WERI-Rb-1 (cell line): ENCODE measurements around the gene CROCC.

Experiments used
- DNase-seq: peaks from one replicate; pipeline ENCODE4 v3.0.0-alpha.2; 2020
- H3K27ac ChIP-seq: fragments of 250-450 bp; sonication (Bioruptor Pico); 2 replicates; pipeline ENCODE4 v1.5.1; 2020; ENCODE audit warnings: mild to moderate bottlenecking, moderate library complexity
- H3K27me3 ChIP-seq: fragments of 250-450 bp; sonication (Bioruptor Pico); 2 replicates; pipeline ENCODE4 v1.5.1; 2021; ENCODE audit warnings: mild to moderate bottlenecking, low read depth, moderate library complexity; ENCODE audit not compliant: insufficient read depth, severe bottlenecking
- H3K36me3 ChIP-seq: fragments of 250-450 bp; sonication (Bioruptor Pico); 2 replicates; pipeline ENCODE4 v1.5.1; 2020; ENCODE audit warnings: mild to moderate bottlenecking, moderate library complexity
- H3K4me3 ChIP-seq: 2 replicates; pipeline ENCODE4 v1.5.1; 2011; ENCODE audit warnings: low read depth, mild to moderate bottlenecking, control low read depth, low read length
- H3K9me3 ChIP-seq: fragments of 250-450 bp; sonication (Bioruptor Pico); 2 replicates; pipeline ENCODE4 v1.5.1; 2021; ENCODE audit warnings: mild to moderate bottlenecking, moderate library complexity; ENCODE audit not compliant: severe bottlenecking
- CTCF ChIP-seq: IDR thresholded peaks from 2 replicates; pipeline ENCODE4 v1.5.1; 2011; ENCODE audit warnings: low read depth, mild to moderate bottlenecking, control low read depth, inconsistent platforms, low read length

The CROCC gene

DNA sequence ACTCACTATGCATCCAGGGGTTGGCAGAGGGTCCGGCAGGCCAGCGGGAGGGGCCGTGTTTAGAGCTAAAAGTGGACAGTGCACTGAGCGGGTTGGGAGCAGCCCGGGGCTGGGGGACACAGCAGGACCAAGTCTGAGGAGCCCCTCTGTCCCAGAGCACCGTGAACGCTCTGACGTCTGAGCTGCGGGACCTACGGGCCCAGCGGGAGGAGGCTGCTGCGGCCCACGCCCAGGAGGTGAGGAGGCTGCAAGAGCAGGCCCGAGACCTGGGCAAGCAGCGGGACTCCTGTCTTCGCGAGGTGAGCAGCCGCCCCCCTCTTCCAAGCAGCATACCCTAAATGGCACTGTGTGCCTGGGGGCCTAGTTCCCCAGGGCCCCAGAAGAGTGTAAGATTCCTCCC, 32.8 kb downstream of the CROCC start:
- no peak for DNase-seq
- H3K9me3 ChIP-seq = no peaks in the 10 kb centered on the region

DNA sequence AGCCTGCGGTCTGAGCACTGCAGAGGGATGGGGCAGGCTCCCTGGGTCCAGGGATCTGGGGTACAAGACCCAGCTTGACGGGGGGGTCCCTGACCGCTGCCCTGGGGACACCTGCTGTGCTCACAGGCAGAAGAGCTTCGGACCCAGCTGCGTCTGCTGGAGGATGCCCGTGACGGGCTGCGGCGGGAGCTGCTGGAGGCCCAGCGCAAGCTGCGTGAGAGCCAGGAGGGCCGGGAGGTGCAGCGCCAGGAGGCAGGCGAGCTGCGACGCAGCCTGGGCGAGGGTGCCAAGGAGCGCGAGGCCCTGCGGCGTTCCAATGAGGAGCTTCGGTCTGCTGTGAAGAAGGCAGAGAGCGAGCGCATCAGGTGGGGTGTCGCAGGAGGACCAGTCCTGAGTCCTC, 33.5 kb downstream of the CROCC start:
- no peak for DNase-seq
- H3K27me3 ChIP-seq = no peaks in the 10 kb centered on the region
- no peak overlapping the region for H3K27ac ChIP-seq
- H3K9me3 ChIP-seq = no peaks in the 10 kb centered on the region
- peaks cover 39% of the 10 kb centered on the region for H3K36me3 ChIP-seq
- TF ChIP-seq CTCF = no peak
- H3K4me3 ChIP-seq = no peak overlapping the region

More for the DNA sequence above, 32.8 kb downstream of the CROCC start:
- H3K36me3 ChIP-seq = peaks cover 39% of the 10 kb centered on the region
- TF ChIP-seq CTCF = no peak
- H3K4me3 ChIP-seq = no peak overlapping the region
- H3K27ac ChIP-seq = no peak overlapping the region
- H3K27me3 ChIP-seq = no peaks in the 10 kb centered on the region

GRCh38 chr1:16956775-16957174, 35.0 kb downstream of the CROCC start:
- no peak for TF ChIP-seq CTCF
- DNase-seq = no peak
- Histone ChIP-seq H3K9me3 (no peaks in the 10 kb centered on the region), H3K36me3 (peaks cover 45% of the 10 kb centered on the region), H3K27ac (no peak overlapping the region), H3K27me3 (no peaks in the 10 kb centered on the region), H3K4me3 (no peak overlapping the region)

- H3K36me3 ChIP-seq = peaks cover 48% of the 10 kb centered on the region
- no peak for TF ChIP-seq CTCF
- no peak for DNase-seq
Observed at GRCh38 chr1:16957731-16958130, 36.0 kb downstream of the CROCC start.

GRCh38 chr1:16958475-16958874, 36.7 kb downstream of the CROCC start:
- TF ChIP-seq CTCF = no peak
- Histone ChIP-seq H3K36me3 (peaks cover 48% of the 10 kb centered on the region), H3K27me3 (no peaks in the 10 kb centered on the region), H3K27ac (no peak overlapping the region), H3K9me3 (no peaks in the 10 kb centered on the region), H3K4me3 (no peak overlapping the region)
- DNase-seq = no peak

More at GRCh38 chr1:16957731-16958130, 36.0 kb downstream of the CROCC start:
- Histone ChIP-seq H3K27ac (no peak overlapping the region), H3K4me3 (no peak overlapping the region), H3K27me3 (no peaks in the 10 kb centered on the region), H3K9me3 (no peaks in the 10 kb centered on the region)

GRCh38 chr1:16960560-16961296, 39.0 kb downstream of the CROCC start:
- TF ChIP-seq CTCF = no peak
- DNase-seq = no peak
- Histone ChIP-seq H3K9me3 (no peaks in the 10 kb centered on the region), H3K4me3 (no peak overlapping the region), H3K27ac (no peak overlapping the region), H3K27me3 (no peaks in the 10 kb centered on the region), H3K36me3 (peaks cover 49% of the 10 kb centered on the region)
